SKM-1 treated with dmso at 0.1 percent for 144 hours (cell line): ENCODE results near the gene TBCK.

Experiments used
- DNase-seq: peaks from one replicate; lab custom pipeline; 2025; ENCODE audit not compliant: unreplicated experiment; lab: John Stamatoyannopoulos, UW

The TBCK gene

DNA sequence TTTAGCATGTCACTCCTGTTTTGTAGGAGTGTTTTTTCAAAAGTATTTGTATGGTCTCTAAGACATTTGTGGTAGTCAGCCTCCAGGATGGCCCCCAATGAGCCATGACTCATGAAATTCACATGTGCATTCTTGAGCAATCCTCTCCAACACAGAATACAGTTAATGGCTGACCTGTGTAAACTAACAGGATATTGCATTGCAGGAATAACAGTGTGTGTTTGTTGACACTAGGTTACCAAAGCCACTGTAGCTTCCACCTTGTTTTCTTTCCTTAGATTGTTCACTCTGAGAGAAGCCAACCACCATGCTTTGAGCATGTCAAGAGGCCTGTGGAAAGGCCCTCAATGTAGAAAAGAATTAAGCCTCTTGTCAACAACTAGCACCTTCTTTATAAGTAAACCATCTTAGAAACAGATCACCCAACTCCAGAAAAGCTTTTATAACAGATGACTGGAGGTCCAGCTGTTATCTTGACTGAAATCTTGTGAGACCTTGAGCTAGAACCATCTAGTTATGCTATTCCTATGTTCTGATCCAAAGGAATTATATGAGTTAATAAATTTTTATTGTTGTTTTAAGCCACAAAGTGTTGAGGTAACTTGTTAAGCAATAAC lies 28.5 kb downstream of the TBCK start:
- no peak for DNase-seq

- no peak for DNase-seq
Observed at GRCh38 chr4:106286611-106287010, 29.4 kb downstream of the TBCK start.

GRCh38 chr4:106284227-106284626 lies 31.8 kb downstream of the TBCK start:
- DNase-seq = no peak

GRCh38 chr4:106277140-106277675 lies 38.8 kb downstream of the TBCK start:
- DNase-seq = no peak

DNA sequence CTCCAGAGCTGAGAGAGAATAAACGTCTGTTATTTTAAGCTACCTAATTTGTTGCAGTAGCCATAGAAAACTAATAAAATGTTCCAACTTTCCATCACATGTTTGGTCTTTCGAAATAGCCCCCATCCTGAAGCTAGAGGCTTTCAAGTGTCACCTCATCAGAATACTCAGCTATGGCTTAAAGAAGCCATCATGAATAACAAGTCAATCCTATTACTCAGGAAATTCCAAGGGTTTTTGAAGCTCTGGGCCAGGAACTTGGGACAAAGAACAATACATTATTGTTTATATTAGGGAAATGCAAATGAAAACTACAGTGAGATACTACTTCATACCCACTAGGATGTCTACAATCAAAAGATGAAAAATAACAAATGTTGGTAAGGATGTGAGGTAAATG lies 42.2 kb downstream of the TBCK start:
- no peak for DNase-seq

GRCh38 chr4:106270736-106271135 lies 45.3 kb downstream of the TBCK start:
- no peak for DNase-seq

DNA sequence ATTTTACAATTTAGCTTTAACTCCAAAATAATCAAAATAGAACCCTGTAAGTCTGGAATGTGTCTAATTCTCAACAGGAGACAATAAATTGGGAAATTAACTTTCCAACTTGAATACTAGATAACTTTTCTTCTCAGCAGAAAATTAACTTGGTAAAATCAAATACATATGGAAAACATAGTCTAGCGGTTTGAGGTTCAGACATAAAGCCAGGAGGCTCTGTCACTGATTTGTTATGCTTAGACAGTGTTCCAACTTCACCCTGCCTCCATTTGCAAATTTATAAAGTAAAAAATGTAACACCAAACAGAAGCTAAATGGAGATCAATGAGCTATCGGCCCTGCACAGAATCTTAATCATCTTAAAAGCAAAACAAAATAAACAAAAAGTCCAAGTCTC lies 46.3 kb downstream of the TBCK start:
- DNase-seq = no peak

DNA sequence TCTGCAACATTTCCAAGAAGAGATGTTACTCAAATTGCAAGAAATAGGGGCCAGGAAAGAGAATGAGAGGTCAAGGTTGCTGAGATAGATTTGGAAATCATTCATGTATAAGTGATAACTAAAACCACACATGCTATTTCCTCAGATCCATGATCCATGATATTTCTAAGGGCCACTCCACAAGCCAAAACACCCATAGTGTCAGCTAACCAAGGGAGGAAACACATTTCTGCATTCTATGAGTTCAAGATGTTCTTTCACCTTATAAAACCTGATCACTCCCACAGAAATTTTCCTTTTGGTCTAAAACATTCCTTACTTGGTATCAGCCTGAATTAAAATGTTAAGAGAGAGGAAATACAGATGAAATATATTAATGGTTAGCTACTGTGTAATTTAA lies 47.2 kb downstream of the TBCK start:
- DNase-seq = no peak

DNA sequence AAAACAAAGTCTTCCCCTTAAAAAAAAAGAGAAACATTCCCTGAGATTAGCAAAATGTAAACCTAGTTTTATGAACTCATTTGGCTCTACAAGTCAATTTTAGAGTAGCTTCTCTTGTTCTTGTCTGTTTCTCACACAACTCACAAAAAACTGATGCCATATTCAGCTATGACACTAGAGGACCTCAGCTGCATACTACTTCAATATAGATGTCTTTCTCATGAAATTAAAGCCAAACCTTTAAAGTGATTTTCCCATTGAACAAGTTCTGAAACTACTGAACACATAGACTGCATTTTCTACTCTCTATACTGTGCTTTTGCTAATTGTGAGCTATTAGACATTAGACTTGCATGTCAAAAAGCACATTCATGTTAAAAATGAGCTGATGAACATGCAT lies 49.8 kb downstream of the TBCK start:
- DNase-seq = peak; percentile 8

- no peak for DNase-seq
Observed at GRCh38 chr4:106264331-106264728, 51.7 kb downstream of the TBCK start.

GRCh38 chr4:106263594-106264330 lies 52.2 kb downstream of the TBCK start:
- DNase-seq = no peak

DNA sequence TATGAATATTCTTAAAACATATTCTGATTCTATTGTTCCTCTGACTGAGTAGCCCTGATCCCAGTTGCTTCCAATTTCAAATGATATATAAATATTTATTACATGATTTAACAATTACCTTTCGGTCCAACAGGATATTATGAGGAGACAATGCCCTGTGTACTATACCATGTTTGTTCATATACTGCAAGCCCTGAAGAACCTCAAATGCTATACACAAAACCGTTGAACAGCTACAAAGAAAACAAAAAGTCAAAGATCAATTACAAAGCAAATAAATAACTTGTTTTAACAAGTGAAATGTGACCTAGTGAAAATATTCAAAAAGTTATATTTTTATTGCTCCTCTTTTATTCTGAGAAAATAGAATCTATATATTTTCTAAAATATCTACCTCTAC lies 54.0 kb downstream of the TBCK start:
- DNase-seq = no peak

DNA sequence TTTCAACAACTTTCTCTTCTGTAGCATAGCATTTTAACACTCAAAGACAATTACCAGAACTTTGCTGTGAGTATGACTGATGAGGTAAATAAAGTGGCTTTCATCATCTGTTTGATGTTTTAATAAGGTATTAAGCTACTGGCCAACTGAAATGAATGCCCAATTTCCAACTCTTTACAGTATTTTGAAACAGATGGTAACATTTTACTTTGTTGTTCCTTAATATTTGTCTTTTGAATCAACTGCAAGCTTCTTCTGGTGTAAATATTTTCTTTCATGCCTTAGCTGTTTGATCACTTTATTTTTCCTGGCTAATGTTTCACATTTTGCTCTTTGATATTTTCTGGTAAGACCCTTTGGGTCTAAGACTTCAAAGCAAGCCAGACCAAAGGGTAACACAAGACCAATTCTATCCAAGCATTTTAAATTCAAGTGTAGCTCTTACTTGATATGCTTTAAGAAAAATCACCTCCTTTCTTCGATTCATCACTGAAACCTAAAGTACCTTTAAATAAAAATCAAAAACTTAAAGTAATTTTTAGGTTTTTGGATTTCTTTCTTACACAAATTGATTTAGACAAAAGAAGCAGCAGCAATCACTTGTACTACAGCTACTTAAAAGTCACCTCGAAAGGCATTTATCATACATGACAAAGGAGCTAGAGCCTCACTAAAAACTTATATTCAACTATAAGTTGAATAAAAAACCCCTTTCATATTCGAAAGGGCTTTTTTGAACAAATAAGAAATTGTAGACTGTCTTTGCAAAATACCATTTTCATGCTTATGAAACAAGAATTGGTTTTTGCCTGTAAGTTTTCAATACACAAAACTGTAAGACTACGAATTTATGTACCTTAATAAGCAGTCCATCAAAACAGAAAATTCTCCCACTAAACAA lies 57.6 kb downstream of the TBCK start:
- DNase-seq = no peak

- DNase-seq = no peak
Observed at GRCh38 chr4:106256190-106256589, 59.8 kb downstream of the TBCK start.

DNA sequence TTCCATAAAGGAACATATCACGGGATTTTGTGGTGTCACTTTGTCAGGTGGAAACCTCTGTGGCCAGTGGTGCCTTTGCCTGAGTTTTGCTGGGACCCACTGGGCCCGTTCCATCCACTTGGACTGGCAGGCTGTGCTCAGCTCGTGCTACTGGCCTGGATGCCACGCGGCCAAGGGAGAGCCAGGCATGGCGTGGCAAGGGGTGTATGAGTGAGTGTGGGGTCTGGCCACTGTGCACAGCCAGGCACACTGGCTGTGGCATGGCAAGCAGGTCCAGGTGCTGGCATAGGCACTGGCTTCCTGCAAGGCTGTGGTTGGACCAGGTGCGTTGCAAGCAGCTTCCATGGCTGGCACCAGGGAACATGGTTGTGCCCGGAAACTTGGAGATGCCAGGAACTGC lies 60.8 kb downstream of the TBCK start:
- no peak for DNase-seq

- no peak for DNase-seq
Observed at GRCh38 chr4:106253364-106254129, 62.5 kb downstream of the TBCK start.

GRCh38 chr4:106247600-106247999 lies 68.4 kb downstream of the TBCK start:
- DNase-seq = no peak

- no peak for DNase-seq
Observed at GRCh38 chr4:106246441-106246840, 69.6 kb downstream of the TBCK start.

DNA sequence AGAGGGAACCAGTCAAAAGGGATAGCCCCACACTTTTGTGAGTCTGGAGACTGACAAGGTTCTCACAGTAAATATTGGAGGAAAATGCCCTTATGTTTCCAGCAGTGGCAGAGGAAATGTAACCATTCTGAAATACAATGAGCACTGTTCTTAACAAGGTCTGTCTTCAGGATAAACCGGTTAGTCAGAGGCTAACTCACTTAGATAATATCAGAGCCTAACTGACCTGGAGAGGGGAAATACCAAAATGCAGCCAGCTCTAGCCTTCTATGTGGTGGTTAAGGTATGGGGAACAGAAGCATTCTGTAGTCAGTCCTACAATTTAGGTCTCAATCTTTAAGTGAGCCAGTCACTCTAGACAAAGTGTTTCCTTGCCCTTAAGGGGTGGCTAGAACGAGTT lies 70.8 kb downstream of the TBCK start:
- no peak for DNase-seq

DNA sequence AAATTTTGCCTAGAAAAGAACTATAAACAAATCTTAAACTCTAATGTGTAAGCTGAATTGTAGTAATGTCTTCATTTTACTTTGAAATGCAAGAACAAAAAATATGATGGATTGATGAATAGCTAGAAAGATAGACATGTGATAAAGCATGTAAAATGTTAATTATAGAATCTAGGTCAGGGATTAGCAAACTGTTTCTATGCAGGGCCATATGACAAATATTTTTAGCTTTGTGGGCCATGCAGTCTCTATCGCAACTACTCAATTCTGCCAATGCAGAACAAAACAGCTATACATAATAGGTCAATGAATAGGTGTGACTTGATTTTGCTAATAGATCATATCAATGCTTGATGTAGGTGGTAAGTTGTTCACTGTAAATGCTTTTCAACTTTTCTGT lies 75.3 kb downstream of the TBCK start:
- no peak for DNase-seq
